ENCODE data around the gene SNX20. TPM values are rescaled to one million over a fixed set of nuclear protein-coding genes. Genes with fewer than 3 reads are reported as not detected.
A peak's percentile ranks its signal among the peaks of the same experiment; 100 is the strongest.

Gene SNX20
- total and polyA plus RNA-seq, 4 experiments from 2014 or later: 62.5 to 106 (median 89.5) TPM

DNA sequence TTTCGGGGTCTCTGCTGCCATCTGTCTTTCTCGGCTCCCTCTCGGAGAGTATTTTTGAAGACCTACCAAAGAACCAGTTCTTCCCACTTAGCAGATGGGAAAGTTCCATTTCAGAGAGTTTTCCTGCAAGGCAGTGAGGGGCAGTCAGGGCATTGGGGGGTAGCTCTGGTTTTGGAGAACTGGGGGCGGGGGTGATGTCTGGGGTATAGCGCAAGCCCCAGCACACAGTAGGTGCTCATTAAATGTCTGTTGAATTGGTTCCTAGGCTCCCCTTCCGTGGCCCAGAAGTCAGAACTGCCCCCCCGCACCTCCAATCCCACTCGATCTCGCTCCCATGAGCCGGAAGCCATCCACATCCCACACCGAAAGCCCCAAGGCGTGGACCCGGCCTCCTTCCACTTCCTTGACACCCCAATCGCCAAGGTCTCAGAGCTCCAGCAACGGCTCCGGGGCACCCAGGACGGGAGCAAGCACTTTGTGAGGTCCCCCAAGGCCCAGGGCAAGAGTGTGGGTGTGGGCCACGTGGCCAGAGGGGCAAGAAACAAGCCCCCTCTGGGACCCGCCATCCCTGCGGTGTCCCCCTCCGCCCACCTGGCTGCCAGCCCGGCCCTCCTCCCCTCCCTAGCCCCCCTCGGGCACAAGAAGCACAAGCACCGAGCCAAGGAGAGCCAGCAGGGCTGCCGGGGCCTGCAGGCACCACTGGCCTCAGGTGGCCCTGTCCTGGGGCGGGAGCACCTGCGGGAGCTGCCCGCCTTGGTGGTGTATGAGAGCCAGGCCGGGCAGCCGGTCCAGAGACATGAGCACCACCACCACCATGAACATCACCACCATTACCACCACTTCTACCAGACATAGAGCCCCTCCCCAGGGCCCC lies 47.9 kb downstream of the SNX20 start:
- no peak for DNase-seq
- CTCF ChIA-PET (ENCODE audit: partially characterized antibody): no interaction called here
- peaks cover 2 to 10% (median 5%) of the 10 kb centered on the region in 4 donors for H3K4me1 Mint-ChIP-seq

GRCh38 chr16:50631985-50632576 lies 49.0 kb downstream of the SNX20 start:
- intact Hi-C loops (cut with micrococcal nuclease): no loop called here
- Mint-ChIP-seq H3K27me3 (no peaks in the 10 kb centered on the region), H3K9me3 (peaks cover 0 to 1% (median 0%) of the 10 kb centered on the region in 8 donors), H3K4me1 (peaks cover 9 to 20% (median 13%) of the 10 kb centered on the region in 4 donors), H3K4me3 (no peak overlapping the region), H3K36me3 (peaks cover 4 to 6% of the 10 kb centered on the region in 2 donors), H3K27ac (no peak overlapping the region)
- H3K4me3 ChIP-seq (ENCODE audit: low read length in 2 of 2): no peak overlapping the region
- no peaks in the 10 kb centered on the region for H3K27me3 ChIP-seq (ENCODE audit: insufficient read depth, low read length)
- no peak overlapping the region for H3K27ac ChIP-seq (ENCODE audit: low read depth, low read length)
- no peaks in the 10 kb centered on the region for H3K9me3 ChIP-seq (ENCODE audit: control insufficient read depth in 1 of 2, low read length in 2 of 2)
- POLR2A ChIA-PET (ENCODE audit: partially characterized antibody): no interaction called here
- H3K36me3 ChIP-seq (ENCODE audit: insufficient read depth, low read length): no peaks in the 10 kb centered on the region
- H3K4me1 ChIP-seq (ENCODE audit: insufficient read depth, low read length): peaks cover 8% of the 10 kb centered on the region
- CTCF ChIA-PET (ENCODE audit: partially characterized antibody): no interaction called here
- no peak for DNase-seq

More for the DNA sequence above, 47.9 kb downstream of the SNX20 start:
- Mint-ChIP-seq H3K4me3 (no peak overlapping the region), H3K36me3 (peaks cover 4 to 6% of the 10 kb centered on the region in 2 donors), H3K9me3 (peaks cover 0 to 1% (median 0%) of the 10 kb centered on the region in 8 donors), H3K27me3 (no peaks in the 10 kb centered on the region), H3K27ac (no peak overlapping the region)
- Histone ChIP-seq H3K4me3 (ENCODE audit: low read length in 2 of 2) (no peak overlapping the region), H3K36me3 (ENCODE audit: insufficient read depth, low read length) (no peaks in the 10 kb centered on the region), H3K27me3 (ENCODE audit: insufficient read depth, low read length) (no peaks in the 10 kb centered on the region), H3K27ac (ENCODE audit: low read depth, low read length) (no peak overlapping the region), H3K4me1 (ENCODE audit: insufficient read depth, low read length) (no peaks in the 10 kb centered on the region), H3K9me3 (ENCODE audit: control insufficient read depth in 1 of 2, low read length in 2 of 2) (no peaks in the 10 kb centered on the region)
- intact Hi-C loops (cut with micrococcal nuclease): no loop called here
- POLR2A ChIA-PET (ENCODE audit: partially characterized antibody): no interaction called here

DNA sequence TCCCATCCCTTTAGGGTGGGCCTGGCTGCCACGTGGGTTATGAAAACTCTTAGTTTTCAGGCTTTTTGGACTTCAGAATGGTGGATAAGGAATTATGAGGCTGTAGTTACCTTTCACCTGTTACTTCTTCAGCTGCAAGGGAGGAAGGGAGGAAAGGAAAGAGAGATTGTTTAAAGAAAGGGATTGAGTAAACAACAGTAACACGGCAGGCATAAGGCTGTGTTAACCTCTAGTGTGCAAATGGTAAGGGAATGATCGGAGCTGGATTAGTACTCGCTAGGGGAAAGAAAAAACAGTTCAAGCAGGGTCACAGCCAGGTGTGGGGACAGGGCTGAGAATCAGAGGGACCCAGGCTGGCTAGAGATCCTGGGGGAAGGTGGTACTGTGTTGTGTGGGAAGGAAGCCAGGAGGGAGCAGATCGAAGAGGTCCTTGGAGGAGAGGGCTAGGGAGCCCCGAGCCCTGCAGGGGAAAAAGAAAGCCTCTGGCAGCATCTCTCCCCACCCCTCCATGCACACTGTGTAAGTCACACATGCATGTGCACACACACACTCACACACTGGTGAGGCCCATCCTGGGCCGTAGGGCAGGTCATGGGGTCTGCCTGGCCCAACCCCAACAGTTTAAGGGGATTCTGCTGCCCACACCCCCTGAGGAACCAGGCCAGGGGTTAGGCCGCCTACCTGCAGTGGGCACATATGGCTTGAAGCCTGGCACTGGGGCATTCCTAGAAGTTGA lies 49.7 kb downstream of the SNX20 start:
- POLR2A ChIA-PET (ENCODE audit: partially characterized antibody): no interaction called here
- no peak overlapping the region for H3K4me3 ChIP-seq (ENCODE audit: low read length in 2 of 2)
- Mint-ChIP-seq H3K4me3 (no peak overlapping the region), H3K27me3 (no peaks in the 10 kb centered on the region), H3K36me3 (peaks cover 4 to 6% of the 10 kb centered on the region in 2 donors), H3K4me1 (peaks cover 14 to 27% (median 17%) of the 10 kb centered on the region in 4 donors), H3K9me3 (peaks cover 0 to 1% (median 0%) of the 10 kb centered on the region in 8 donors), H3K27ac (peak overlapping the region in 3 of 7 donors; percentile 0 to 19 (median 4))
- H3K36me3 ChIP-seq (ENCODE audit: insufficient read depth, low read length): no peaks in the 10 kb centered on the region
- peaks cover 15% of the 10 kb centered on the region for H3K4me1 ChIP-seq (ENCODE audit: insufficient read depth, low read length)
- intact Hi-C loops (cut with micrococcal nuclease): no loop called here
- H3K27me3 ChIP-seq (ENCODE audit: insufficient read depth, low read length): no peaks in the 10 kb centered on the region
- H3K9me3 ChIP-seq (ENCODE audit: control insufficient read depth in 1 of 2, low read length in 2 of 2): no peaks in the 10 kb centered on the region
- CTCF ChIA-PET (ENCODE audit: partially characterized antibody): no interaction called here
- DNase-seq: no peak
- H3K27ac ChIP-seq (ENCODE audit: low read depth, low read length): no peak overlapping the region

- H3K4me3 Mint-ChIP-seq: no peak overlapping the region
- POLR2A ChIA-PET (ENCODE audit: partially characterized antibody): no interaction called here
- H3K4me3 ChIP-seq (ENCODE audit: low read length in 2 of 2): no peak overlapping the region
- peaks cover 4 to 6% of the 10 kb centered on the region in 2 donors for H3K36me3 Mint-ChIP-seq
- no peak for DNase-seq
- H3K27ac ChIP-seq (ENCODE audit: low read depth, low read length): no peak overlapping the region
- intact Hi-C loops (cut with micrococcal nuclease): no loop called here
- peaks cover 16 to 27% (median 19%) of the 10 kb centered on the region in 4 donors for H3K4me1 Mint-ChIP-seq
- no peaks in the 10 kb centered on the region for H3K27me3 ChIP-seq (ENCODE audit: insufficient read depth, low read length)
- no peaks in the 10 kb centered on the region for H3K36me3 ChIP-seq (ENCODE audit: insufficient read depth, low read length)
- H3K9me3 Mint-ChIP-seq: peaks cover 0 to 1% (median 0%) of the 10 kb centered on the region in 8 donors
- no peak overlapping the region for H3K27ac Mint-ChIP-seq
- no peaks in the 10 kb centered on the region for H3K9me3 ChIP-seq (ENCODE audit: control insufficient read depth in 1 of 2, low read length in 2 of 2)
- no peaks in the 10 kb centered on the region for H3K27me3 Mint-ChIP-seq
- peaks cover 18% of the 10 kb centered on the region for H3K4me1 ChIP-seq (ENCODE audit: insufficient read depth, low read length)
- CTCF ChIA-PET (ENCODE audit: partially characterized antibody): interaction anchor here (2.0 kb wide), 1 partner anchor 35 kb away, joined by 6 read pairs; no protein-coding TSS in a partner anchor
These were observed 50.6 kb downstream of the SNX20 start for GRCh38 chr16:50630394-50631020.

- no peak overlapping the region for H3K4me3 Mint-ChIP-seq
- DNase-seq: no peak
- Histone ChIP-seq H3K4me3 (ENCODE audit: low read length in 2 of 2) (no peak overlapping the region), H3K4me1 (ENCODE audit: insufficient read depth, low read length) (peaks cover 18% of the 10 kb centered on the region), H3K9me3 (ENCODE audit: control insufficient read depth in 1 of 2, low read length in 2 of 2) (no peaks in the 10 kb centered on the region), H3K36me3 (ENCODE audit: insufficient read depth, low read length) (no peaks in the 10 kb centered on the region), H3K27ac (ENCODE audit: low read depth, low read length) (no peak overlapping the region), H3K27me3 (ENCODE audit: insufficient read depth, low read length) (no peaks in the 10 kb centered on the region)
- H3K4me1 Mint-ChIP-seq: peaks cover 17 to 26% (median 21%) of the 10 kb centered on the region in 4 donors
- CTCF ChIA-PET (ENCODE audit: partially characterized antibody): interaction anchor here (2.0 kb wide), 1 partner anchor 36 kb away, joined by 6 read pairs; no protein-coding TSS in a partner anchor
- POLR2A ChIA-PET (ENCODE audit: partially characterized antibody): no interaction called here
- peaks cover 4 to 6% of the 10 kb centered on the region in 2 donors for H3K36me3 Mint-ChIP-seq
- intact Hi-C loops (cut with micrococcal nuclease): loop anchor here (5.0 kb wide), 1 partner anchor 82 kb away; the partner anchor contains the start of gene NKD1
- H3K27ac Mint-ChIP-seq: peak overlapping the region in 2 of 7 donors; percentile 8 to 68
- H3K27me3 Mint-ChIP-seq: no peaks in the 10 kb centered on the region
- H3K9me3 Mint-ChIP-seq: peaks cover 0 to 1% (median 0%) of the 10 kb centered on the region in 8 donors
These were observed 51.8 kb downstream of the SNX20 start for GRCh38 chr16:50629334-50629733.

GRCh38 chr16:50628156-50628802 lies 52.8 kb downstream of the SNX20 start:
- H3K4me1 ChIP-seq (ENCODE audit: insufficient read depth, low read length): peaks cover 25% of the 10 kb centered on the region
- no peak overlapping the region for H3K27ac ChIP-seq (ENCODE audit: low read depth, low read length)
- H3K27me3 ChIP-seq (ENCODE audit: insufficient read depth, low read length): no peaks in the 10 kb centered on the region
- H3K9me3 ChIP-seq (ENCODE audit: control insufficient read depth in 1 of 2, low read length in 2 of 2): no peaks in the 10 kb centered on the region
- POLR2A ChIA-PET (ENCODE audit: partially characterized antibody): interaction anchor here (1.0 kb wide), 1 partner anchor 81 kb away, joined by 3 read pairs; no protein-coding TSS in a partner anchor
- H3K27ac Mint-ChIP-seq: peak overlapping the region in 1 of 7 donors; percentile 62
- H3K36me3 ChIP-seq (ENCODE audit: insufficient read depth, low read length): no peaks in the 10 kb centered on the region
- peaks cover 0 to 1% (median 0%) of the 10 kb centered on the region in 8 donors for H3K9me3 Mint-ChIP-seq
- no peak for DNase-seq
- no peak overlapping the region for H3K4me3 ChIP-seq (ENCODE audit: low read length in 2 of 2)
- no peak overlapping the region for H3K4me3 Mint-ChIP-seq
- peaks cover 4 to 6% of the 10 kb centered on the region in 2 donors for H3K36me3 Mint-ChIP-seq
- CTCF ChIA-PET (ENCODE audit: partially characterized antibody): interaction anchor here (0.5 to 2.0 kb wide), 13 partner anchors 8 to 602 kb away, joined by 3 to 9 read pairs (median 4); no protein-coding TSS in a partner anchor
- no peaks in the 10 kb centered on the region for H3K27me3 Mint-ChIP-seq
- intact Hi-C loops (cut with micrococcal nuclease): loop anchor here (5.0 kb wide), 1 partner anchor 81 kb away; the partner anchor contains the start of gene NKD1
- peaks cover 23 to 35% (median 30%) of the 10 kb centered on the region in 4 donors for H3K4me1 Mint-ChIP-seq

Data from CD4-positive, alpha-beta memory T cell (primary cell).